Vagina (tissue), 2 donors: Measurements from ENCODE around the gene GNAO1.

Experiments used
- CTCF ChIP-seq, 3 experiments: fragments of 450-650 bp in 2 of 3; fragments of 200-600 bp in 1 of 3; sonication (generic) in 1 of 3; IDR thresholded peaks; one replicate each; pipeline ENCODE4 v1.5.1; 2017 to 2019; ENCODE audit warnings: antibody characterized with exemption in 3 of 3, mild to moderate bottlenecking in 2 of 3, moderate library complexity in 2 of 3
- POLR2A ChIP-seq, 2 donors: fragments of 450-650 bp; IDR thresholded peaks; one replicate each; pipeline ENCODE4 v1.6.1; 2017; ENCODE audit warnings: antibody characterized with exemption in 2 of 2, mild to moderate bottlenecking in 2 of 2, moderate library complexity in 2 of 2
- POLR2AphosphoS5 ChIP-seq, 2 donors: sonication (generic); formaldehyde crosslinking; IDR thresholded peaks; one replicate each; pipeline ENCODE4 v1.9.0; 2017; ENCODE audit warnings: antibody characterized with exemption in 2 of 2, mild to moderate bottlenecking in 2 of 2, low read depth in 1 of 2; ENCODE audit not compliant: insufficient read depth in 1 of 2

DNA sequence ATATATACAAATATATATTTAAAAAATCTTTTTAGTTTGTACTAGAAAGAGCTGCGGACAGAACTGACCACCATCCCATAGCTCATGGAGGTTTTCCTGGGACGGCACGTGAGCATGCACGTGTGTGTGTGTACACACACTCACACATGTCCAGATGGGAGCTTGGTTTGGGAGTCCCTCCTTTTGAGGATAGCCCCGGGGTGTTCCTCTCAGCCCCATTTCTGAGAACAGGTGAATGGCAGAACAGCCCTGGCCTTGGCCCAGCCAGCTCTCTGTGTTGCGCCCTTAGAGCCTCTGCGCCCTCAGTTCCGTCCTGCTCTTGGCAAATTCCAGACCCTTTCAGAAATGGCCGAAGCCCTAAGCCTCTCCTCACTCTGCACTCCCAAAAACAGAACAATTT, 163.9 kb downstream of the GNAO1 start:
- no peak for TF ChIP-seq POLR2A (IDR thresholded peaks at IDR 0.05)
- no peak for TF ChIP-seq CTCF (IDR thresholded peaks at IDR 0.05)
- no peak for TF ChIP-seq POLR2AphosphoS5 (IDR thresholded peaks at IDR 0.05; ENCODE audit: insufficient read depth in 1 of 2, low read depth in 1 of 2)
